ENCODE data around the gene ZNF488. TPM values are rescaled to one million over a fixed set of nuclear protein-coding genes. Genes with fewer than 3 reads are reported as not detected.

Gene ZNF488
- total RNA-seq, 1 donor from 2014 or later = not detected

GRCh38 chr10:47415520-47416304 lies 31.6 kb upstream of the ZNF488 start:
- TF ChIP-seq CTCF (IDR thresholded peaks at IDR 0.05) = no peak
- no peaks in the 10 kb centered on the region for H3K9me3 Mint-ChIP-seq
- H3K27me3 Mint-ChIP-seq = no peaks in the 10 kb centered on the region
- CTCF ChIA-PET = no interaction called here
- H3K4me3 Mint-ChIP-seq = no peak overlapping the region
- intact Hi-C loops (cut with micrococcal nuclease) = no loop called here
- POLR2A ChIA-PET = no interaction called here
- H3K4me1 Mint-ChIP-seq = no peaks in the 10 kb centered on the region
- DNase-seq (no peak), ATAC-seq (ENCODE audit: low read depth) (no peak)
- H3K27ac Mint-ChIP-seq = no peak overlapping the region
- no peaks in the 10 kb centered on the region for H3K36me3 Mint-ChIP-seq (ENCODE audit: low read depth)

- no peaks in the 10 kb centered on the region for H3K36me3 Mint-ChIP-seq (ENCODE audit: low read depth)
- ChIA-PET CTCF (no interaction called here), POLR2A (no interaction called here)
- no peak overlapping the region for H3K27ac Mint-ChIP-seq
- no peaks in the 10 kb centered on the region for H3K27me3 Mint-ChIP-seq
- intact Hi-C loops (cut with micrococcal nuclease) = no loop called here
- no peak overlapping the region for H3K4me3 Mint-ChIP-seq
- no peak for TF ChIP-seq CTCF (IDR thresholded peaks at IDR 0.05)
- no peaks in the 10 kb centered on the region for H3K4me1 Mint-ChIP-seq
- H3K9me3 Mint-ChIP-seq = no peaks in the 10 kb centered on the region
- DNase-seq (no peak), ATAC-seq (ENCODE audit: low read depth) (no peak)
Measured at GRCh38 chr10:47414752-47415519, 30.8 kb upstream of the ZNF488 start.

- CTCF ChIA-PET = no interaction called here
- no peak for TF ChIP-seq CTCF (IDR thresholded peaks at IDR 0.05)
- Mint-ChIP-seq H3K4me1 (no peaks in the 10 kb centered on the region), H3K27ac (no peak overlapping the region), H3K27me3 (no peaks in the 10 kb centered on the region), H3K36me3 (ENCODE audit: low read depth) (no peaks in the 10 kb centered on the region), H3K9me3 (no peaks in the 10 kb centered on the region), H3K4me3 (no peak overlapping the region)
- intact Hi-C loops (cut with micrococcal nuclease) = no loop called here
- POLR2A ChIA-PET = no interaction called here
- DNase-seq (no peak), ATAC-seq (ENCODE audit: low read depth) (no peak)
Measured at GRCh38 chr10:47414227-47414592, 30.1 kb upstream of the ZNF488 start.

- POLR2A ChIA-PET = no interaction called here
- no peak overlapping the region for H3K27ac Mint-ChIP-seq
- no peaks in the 10 kb centered on the region for H3K4me1 Mint-ChIP-seq
- CTCF ChIA-PET = no interaction called here
- H3K9me3 Mint-ChIP-seq = no peaks in the 10 kb centered on the region
- no peak for DNase-seq
- ATAC-seq (ENCODE audit: low read depth) = no peak
- no peaks in the 10 kb centered on the region for H3K36me3 Mint-ChIP-seq (ENCODE audit: low read depth)
- no peaks in the 10 kb centered on the region for H3K27me3 Mint-ChIP-seq
- intact Hi-C loops (cut with micrococcal nuclease) = no loop called here
- no peak for TF ChIP-seq CTCF (IDR thresholded peaks at IDR 0.05)
- H3K4me3 Mint-ChIP-seq = no peak overlapping the region
Measured at GRCh38 chr10:47413531-47414226, 29.6 kb upstream of the ZNF488 start.

GRCh38 chr10:47412869-47413268 lies 28.8 kb upstream of the ZNF488 start:
- no peak overlapping the region for H3K4me3 Mint-ChIP-seq
- H3K4me1 Mint-ChIP-seq = no peaks in the 10 kb centered on the region
- no peaks in the 10 kb centered on the region for H3K9me3 Mint-ChIP-seq
- ChIA-PET CTCF (no interaction called here), POLR2A (no interaction called here)
- TF ChIP-seq CTCF (IDR thresholded peaks at IDR 0.05) = no peak
- intact Hi-C loops (cut with micrococcal nuclease) = no loop called here
- no peaks in the 10 kb centered on the region for H3K27me3 Mint-ChIP-seq
- no peaks in the 10 kb centered on the region for H3K36me3 Mint-ChIP-seq (ENCODE audit: low read depth)
- DNase-seq (no peak), ATAC-seq (ENCODE audit: low read depth) (no peak)
- H3K27ac Mint-ChIP-seq = no peak overlapping the region
